ENCODE results near the gene ATIC. TPM values are rescaled to one million over a fixed set of nuclear protein-coding genes. Genes with fewer than 3 reads are reported as not detected.

Gene ATIC
- total RNA-seq, 1 donor, result 20.3 TPM

GRCh38 chr2:215384710-215385109 lies 72.9 kb downstream of the ATIC start:
- no peak overlapping the region for H3K4me3 ChIP-seq (ENCODE audit: low read depth, low read length)
- TF ChIP-seq, protein P1, sequence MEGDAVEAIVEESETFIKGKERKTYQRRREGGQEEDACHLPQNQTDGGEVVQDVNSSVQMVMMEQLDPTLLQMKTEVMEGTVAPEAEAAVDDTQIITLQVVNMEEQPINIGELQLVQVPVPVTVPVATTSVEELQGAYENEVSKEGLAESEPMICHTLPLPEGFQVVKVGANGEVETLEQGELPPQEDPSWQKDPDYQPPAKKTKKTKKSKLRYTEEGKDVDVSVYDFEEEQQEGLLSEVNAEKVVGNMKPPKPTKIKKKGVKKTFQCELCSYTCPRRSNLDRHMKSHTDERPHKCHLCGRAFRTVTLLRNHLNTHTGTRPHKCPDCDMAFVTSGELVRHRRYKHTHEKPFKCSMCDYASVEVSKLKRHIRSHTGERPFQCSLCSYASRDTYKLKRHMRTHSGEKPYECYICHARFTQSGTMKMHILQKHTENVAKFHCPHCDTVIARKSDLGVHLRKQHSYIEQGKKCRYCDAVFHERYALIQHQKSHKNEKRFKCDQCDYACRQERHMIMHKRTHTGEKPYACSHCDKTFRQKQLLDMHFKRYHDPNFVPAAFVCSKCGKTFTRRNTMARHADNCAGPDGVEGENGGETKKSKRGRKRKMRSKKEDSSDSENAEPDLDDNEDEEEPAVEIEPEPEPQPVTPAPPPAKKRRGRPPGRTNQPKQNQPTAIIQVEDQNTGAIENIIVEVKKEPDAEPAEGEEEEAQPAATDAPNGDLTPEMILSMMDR (IDR thresholded peaks at IDR 0.05; ENCODE audit: insufficient read depth, low read depth, low read length), result no peak
- no peak for DNase-seq (ENCODE audit: low read depth)

GRCh38 chr2:215386566-215386965 lies 74.7 kb downstream of the ATIC start:
- no peak for DNase-seq (ENCODE audit: low read depth)
- H3K4me3 ChIP-seq (ENCODE audit: low read depth, low read length), result no peak overlapping the region
- TF ChIP-seq, protein P1 (IDR thresholded peaks at IDR 0.05; ENCODE audit: insufficient read depth, low read depth, low read length), result no peak

- DNase-seq (ENCODE audit: low read depth), result no peak
- no peak overlapping the region for H3K4me3 ChIP-seq (ENCODE audit: low read depth, low read length)
- TF ChIP-seq, protein P1 (IDR thresholded peaks at IDR 0.05; ENCODE audit: insufficient read depth, low read depth, low read length), result no peak
Observed at GRCh38 chr2:215388002-215388728, 76.3 kb downstream of the ATIC start.

- TF ChIP-seq, protein P1 (IDR thresholded peaks at IDR 0.05; ENCODE audit: insufficient read depth, low read depth, low read length), result no peak
- DNase-seq (ENCODE audit: low read depth), result no peak
Observed at GRCh38 chr2:215390550-215390913, 78.7 kb downstream of the ATIC start.

DNA sequence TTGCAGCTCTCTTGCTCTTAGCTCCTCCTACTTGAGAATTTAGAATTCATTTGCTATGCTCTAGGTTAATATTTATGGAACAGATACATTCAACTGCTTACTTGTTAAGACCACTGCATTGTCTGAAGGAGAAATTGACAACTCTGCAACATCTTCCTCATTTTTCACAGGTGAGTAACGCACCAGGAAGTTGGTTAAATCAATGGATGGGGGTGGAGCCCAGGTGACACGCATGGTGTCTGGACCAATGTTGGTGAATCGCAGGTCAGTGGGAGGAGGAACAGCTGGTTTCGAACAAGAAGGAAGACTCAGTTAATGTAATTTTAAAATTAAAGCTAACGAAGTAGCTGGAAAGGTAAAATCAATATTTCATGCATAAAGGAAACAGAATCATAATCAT lies 79.7 kb downstream of the ATIC start:
- no peak overlapping the region for H3K4me3 ChIP-seq (ENCODE audit: low read depth, low read length)
- DNase-seq (ENCODE audit: low read depth), result no peak
- TF ChIP-seq, protein P1 (IDR thresholded peaks at IDR 0.05; ENCODE audit: insufficient read depth, low read depth, low read length), result no peak

More at GRCh38 chr2:215390550-215390913, 78.7 kb downstream of the ATIC start:
- no peak overlapping the region for H3K4me3 ChIP-seq (ENCODE audit: low read depth, low read length)

GRCh38 chr2:215392164-215392563 lies 80.3 kb downstream of the ATIC start:
- H3K4me3 ChIP-seq (ENCODE audit: low read depth, low read length), result no peak overlapping the region
- TF ChIP-seq, protein P1 (IDR thresholded peaks at IDR 0.05; ENCODE audit: insufficient read depth, low read depth, low read length), result no peak
- DNase-seq (ENCODE audit: low read depth), result no peak

Measured in fibroblast of villous mesenchyme (primary cell).